HepG2 (cell line): ENCODE measurements around the gene ADGRG1. TPM values are rescaled to one million over a fixed set of nuclear protein-coding genes. Genes with fewer than 3 reads are reported as not detected.
A peak's percentile ranks its signal among the peaks of the same experiment; 100 is the strongest.

ENCODE experiments used
- CHCHD3 ChIP-seq: sonication (generic); formaldehyde crosslinking; IDR thresholded peaks from 2 replicates; pipeline ENCODE4 v1.8.0; 2022; ENCODE audit warnings: mild to moderate bottlenecking, missing genetic modification reagents, moderate library complexity
- E2F5 ChIP-seq: sonication (generic); formaldehyde crosslinking; conservative IDR thresholded peaks from 2 replicates; pipeline ENCODE4 v1.4.0; 2020; ENCODE audit warnings: missing genetic modification reagents
- FOXO1 ChIP-seq: sonication (generic); formaldehyde crosslinking; IDR thresholded peaks from 2 replicates; pipeline ENCODE4 v1.4.0; 2020; ENCODE audit warnings: missing genetic modification reagents
- GZF1 ChIP-seq: sonication (generic); formaldehyde crosslinking; IDR thresholded peaks from 2 replicates; pipeline ENCODE4 v1.5.1; 2020; ENCODE audit warnings: mild to moderate bottlenecking, missing genetic modification reagents
- IKZF1 ChIP-seq: fragments of 450-650 bp; IDR thresholded peaks from 2 replicates; pipeline ENCODE4 v1.7.1; 2016
- KMT2A ChIP-seq: sonication (generic); formaldehyde crosslinking; IDR thresholded peaks from 2 replicates; pipeline ENCODE4 v1.4.0; 2020; ENCODE audit warnings: missing genetic modification reagents
- KMT2B ChIP-seq: IDR thresholded peaks from 2 replicates; pipeline ENCODE4 v1.6.1; 2016; ENCODE audit warnings: missing genetic modification reagents, missing compliant biosample characterization
- MAFG ChIP-seq: sonication (generic); formaldehyde crosslinking; IDR thresholded peaks from 2 replicates; pipeline ENCODE4 v1.5.1; 2020; ENCODE audit warnings: mild to moderate bottlenecking, missing genetic modification reagents
- MEIS2 ChIP-seq: sonication (generic); formaldehyde crosslinking; IDR thresholded peaks from 2 replicates; pipeline ENCODE4 v1.9.0; 2021; ENCODE audit warnings: mild to moderate bottlenecking, missing genetic modification reagents
- MTF1 ChIP-seq: sonication (generic); formaldehyde crosslinking; IDR thresholded peaks from 2 replicates; pipeline ENCODE4 v1.5.0; 2020; ENCODE audit warnings: missing genetic modification reagents
- MYNN ChIP-seq: sonication (generic); formaldehyde crosslinking; IDR thresholded peaks from 2 replicates; pipeline ENCODE4 v1.4.0; 2020; ENCODE audit warnings: mild to moderate bottlenecking, low read depth, missing genetic modification reagents
- NFE2 ChIP-seq: sonication (generic); formaldehyde crosslinking; IDR thresholded peaks from 2 replicates; pipeline ENCODE4 v1.4.0; 2020; ENCODE audit warnings: missing genetic modification reagents
- NPAS2 ChIP-seq: sonication (generic); formaldehyde crosslinking; IDR thresholded peaks from 2 replicates; pipeline ENCODE4 v1.8.0; 2022; ENCODE audit warnings: mild to moderate bottlenecking, missing genetic modification reagents, borderline replicate concordance
- NRL ChIP-seq: sonication (generic); formaldehyde crosslinking; IDR thresholded peaks from 2 replicates; pipeline ENCODE4 v1.5.0; 2020; ENCODE audit warnings: missing genetic modification reagents, mild to moderate bottlenecking, moderate library complexity, borderline replicate concordance
- PCBP2 ChIP-seq: fragments of 200-400 bp; formaldehyde crosslinking; optimal IDR thresholded peaks from 2 replicates; pipeline ENCODE3; 2018; ENCODE audit warnings: low read length, low read depth; ENCODE audit not compliant: poor library complexity, severe bottlenecking
- RARG ChIP-seq: sonication (generic); formaldehyde crosslinking; IDR thresholded peaks from 2 replicates; pipeline ENCODE4 v1.4.0; 2020; ENCODE audit warnings: low read depth, mild to moderate bottlenecking, missing genetic modification reagents
- SCMH1 ChIP-seq: sonication (generic); formaldehyde crosslinking; IDR thresholded peaks from 2 replicates; pipeline ENCODE4 v1.9.0; 2021; ENCODE audit warnings: missing genetic modification reagents, mild to moderate bottlenecking, borderline replicate concordance
- SP2 ChIP-seq: sonication (generic); formaldehyde crosslinking; IDR thresholded peaks from 2 replicates; pipeline ENCODE4 v1.5.1; 2020; ENCODE audit warnings: mild to moderate bottlenecking, missing genetic modification reagents
- TARDBP ChIP-seq: sonication (generic); formaldehyde crosslinking; IDR thresholded peaks from 2 replicates; pipeline ENCODE4 v1.8.0; 2022; ENCODE audit warnings: mild to moderate bottlenecking, missing genetic modification reagents
- TEAD3 ChIP-seq: optimal IDR thresholded peaks from 2 replicates; pipeline ENCODE3; 2016; ENCODE audit warnings: borderline replicate concordance
- THAP8 ChIP-seq: sonication (generic); formaldehyde crosslinking; IDR thresholded peaks from 2 replicates; pipeline ENCODE4 v1.5.1; 2020; ENCODE audit warnings: missing genetic modification reagents, mild to moderate bottlenecking, borderline replicate concordance
- ZGPAT ChIP-seq: IDR thresholded peaks from 2 replicates; pipeline ENCODE4 v1.6.1; 2016; ENCODE audit warnings: mild to moderate bottlenecking
- ZNF138 ChIP-seq: sonication (generic); formaldehyde crosslinking; IDR thresholded peaks from 2 replicates; pipeline ENCODE4 v1.5.0; 2020; ENCODE audit warnings: mild to moderate bottlenecking, low read depth, missing genetic modification reagents
- ZNF143 ChIP-seq: sonication (generic); formaldehyde crosslinking; IDR thresholded peaks from 2 replicates; pipeline ENCODE4 v1.4.0; 2020; ENCODE audit warnings: missing genetic modification reagents
- ZNF251 ChIP-seq: sonication (generic); formaldehyde crosslinking; IDR thresholded peaks from 2 replicates; pipeline ENCODE4 v1.9.0; 2021; ENCODE audit warnings: mild to moderate bottlenecking, missing genetic modification reagents
- ZNF451 ChIP-seq: sonication (generic); formaldehyde crosslinking; IDR thresholded peaks from 2 replicates; pipeline ENCODE4 v1.5.0; 2020; ENCODE audit warnings: mild to moderate bottlenecking, missing genetic modification reagents
- ZNF530 ChIP-seq: sonication (generic); formaldehyde crosslinking; IDR thresholded peaks from 2 replicates; pipeline ENCODE4 v1.5.0; 2020; ENCODE audit warnings: low read depth, mild to moderate bottlenecking, missing genetic modification reagents
- ZNF772 ChIP-seq: sonication (generic); formaldehyde crosslinking; IDR thresholded peaks from 2 replicates; pipeline ENCODE4 v1.5.0; 2020; ENCODE audit warnings: mild to moderate bottlenecking, missing genetic modification reagents
- ZSCAN31 ChIP-seq: sonication (generic); formaldehyde crosslinking; IDR thresholded peaks from 2 replicates; pipeline ENCODE4 v1.5.0; 2020; ENCODE audit warnings: low read depth, mild to moderate bottlenecking, missing genetic modification reagents
- polyA plus RNA-seq, 8 experiments: library from polyadenylated mRNA; depleted of rRNA in 3 of 8; stranded (reverse) in 7 of 8; unstranded in 1 of 8; fragments of >200 nt; fragmentation: Illumina TruSeq in 4 of 8; extraction: Trizol in 4 of 8; gene quantifications; 2 replicates each; pipeline versions ENCODE4 v1.2.1 to v1.2.3, GENCODE V29; 2011 to 2016; ENCODE audit warnings: low read depth in 4 of 8, missing spikeins in 1 of 8, mixed read lengths in 1 of 8; ENCODE audit not compliant: insufficient read depth in 1 of 8
- total RNA-seq, 5 experiments: library from RNA; depleted of rRNA; stranded (reverse); fragments of >200 nt; fragmentation: Illumina TruSeq; extraction: Trizol; gene quantifications; 2 replicates each; pipeline ENCODE4 v1.2.3, GENCODE V29; 2016; ENCODE audit warnings: low read depth in 1 of 5

The ADGRG1 gene
- total and polyA plus RNA-seq, 2 of the 13 experiments (the other 11 are each of a cell fraction or from before 2014, with no cell fraction given): 2.7 to 5.9 TPM

GRCh38 chr16:57667526-57668262 lies 39.3 kb downstream of the ADGRG1 start (continued):
- TF ChIP-seq ZNF251 (CRISPR knock-in tag) (no peak), FOXO1 (CRISPR knock-in tag) (peak; percentile 50), NPAS2 (CRISPR knock-in tag) (no peak), ZNF451 (CRISPR knock-in tag) (peak; percentile 68; the same call in 1 of the 2 replicates), NRL (CRISPR knock-in tag) (peak; percentile 80), TEAD3 (CRISPR knock-in tag) (peak; percentile 16), IKZF1 (no peak), THAP8 (CRISPR knock-in tag) (no peak), MEIS2 (CRISPR knock-in tag) (peak; percentile 84), E2F5 (CRISPR knock-in tag) (peak; percentile 51; the same call in 1 of the 2 replicates), TARDBP (CRISPR knock-in tag) (peak; percentile 66; the same call in 1 of the 2 replicates), ZNF138 (CRISPR knock-in tag) (no peak), ZNF530 (CRISPR knock-in tag) (no peak), ZSCAN31 (CRISPR knock-in tag) (no peak), GZF1 (CRISPR knock-in tag) (no peak), NFE2 (0 out of 2 replicates have a peak, but pooled peaks have one; percentile 25), ZNF772 (no peak), MYNN (CRISPR knock-in tag) (no peak; the same call in 1 of the 2 replicates), PCBP2 (no peak), ZNF143 (CRISPR knock-in tag) (no peak), MAFG (no peak), RARG (CRISPR knock-in tag) (no peak), KMT2A (0 out of 2 replicates have a peak, but pooled peaks have one; percentile 12), SCMH1 (CRISPR knock-in tag) (no peak), MTF1 (no peak), KMT2B (CRISPR knock-in tag) (peak; percentile 17; the same call in 1 of the 2 replicates), ZGPAT (CRISPR knock-in tag) (peak; percentile 91; the same call in 1 of the 2 replicates), CHCHD3 (CRISPR knock-in tag) (no peak), SP2 (no peak)
